ENCODE data around the gene ZNF440. TPM values are rescaled to one million over a fixed set of nuclear protein-coding genes. Genes with fewer than 3 reads are reported as not detected.
"Not testable (repeated sequence)": the region's sequence is repeated elsewhere in the genome, so short reads cannot be mapped to it uniquely, and the experiment has no call there.

ZNF440 gene
- total RNA-seq, 4 donors from 2014 or later = 4.8 to 13.2 (median 9.7) TPM

DNA sequence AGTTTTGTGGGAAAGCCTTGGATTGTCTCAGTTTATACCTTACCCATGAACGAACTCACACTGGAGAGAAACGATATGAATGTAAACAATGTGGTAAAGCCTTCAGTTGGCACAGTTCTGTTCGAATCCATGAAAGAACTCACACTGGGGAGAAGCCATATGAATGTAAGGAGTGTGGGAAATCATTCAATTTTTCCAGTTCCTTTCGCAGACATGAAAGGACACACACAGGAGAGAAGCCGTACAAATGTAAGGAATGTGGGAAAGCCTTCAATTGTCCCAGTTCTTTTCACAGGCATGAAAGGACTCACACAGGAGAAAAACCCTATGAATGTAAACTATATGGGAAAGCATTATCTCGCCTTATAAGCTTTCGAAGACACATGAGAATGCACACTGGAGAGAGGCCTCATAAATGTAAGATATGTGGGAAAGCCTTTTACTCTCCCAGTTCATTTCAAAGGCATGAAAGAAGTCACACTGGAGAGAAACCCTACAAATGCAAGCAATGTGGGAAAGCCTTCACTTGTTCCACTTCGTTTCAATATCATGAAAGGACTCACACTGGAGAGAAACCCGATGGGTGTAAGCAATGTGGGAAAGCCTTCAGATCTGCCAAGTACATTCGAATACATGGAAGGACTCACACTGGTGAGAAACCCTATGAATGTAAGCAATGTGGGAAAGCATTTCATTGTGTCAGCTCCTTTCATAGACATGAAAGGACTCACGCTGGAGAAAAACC lies 7.5 kb upstream of the ZNF440 start:
- H3K27me3 ChIP-seq = no peaks in the 10 kb centered on the region
- no peaks in the 10 kb centered on the region for H3K4me1 ChIP-seq
- no peak overlapping the region for H3K4me3 ChIP-seq
- 84 to 90% methylated on average over 11 of the region's 11 CpGs for WGBS, 2 donors (ENCODE audit: low coverage in 1 of 2)
- TF ChIP-seq, protein P1, sequence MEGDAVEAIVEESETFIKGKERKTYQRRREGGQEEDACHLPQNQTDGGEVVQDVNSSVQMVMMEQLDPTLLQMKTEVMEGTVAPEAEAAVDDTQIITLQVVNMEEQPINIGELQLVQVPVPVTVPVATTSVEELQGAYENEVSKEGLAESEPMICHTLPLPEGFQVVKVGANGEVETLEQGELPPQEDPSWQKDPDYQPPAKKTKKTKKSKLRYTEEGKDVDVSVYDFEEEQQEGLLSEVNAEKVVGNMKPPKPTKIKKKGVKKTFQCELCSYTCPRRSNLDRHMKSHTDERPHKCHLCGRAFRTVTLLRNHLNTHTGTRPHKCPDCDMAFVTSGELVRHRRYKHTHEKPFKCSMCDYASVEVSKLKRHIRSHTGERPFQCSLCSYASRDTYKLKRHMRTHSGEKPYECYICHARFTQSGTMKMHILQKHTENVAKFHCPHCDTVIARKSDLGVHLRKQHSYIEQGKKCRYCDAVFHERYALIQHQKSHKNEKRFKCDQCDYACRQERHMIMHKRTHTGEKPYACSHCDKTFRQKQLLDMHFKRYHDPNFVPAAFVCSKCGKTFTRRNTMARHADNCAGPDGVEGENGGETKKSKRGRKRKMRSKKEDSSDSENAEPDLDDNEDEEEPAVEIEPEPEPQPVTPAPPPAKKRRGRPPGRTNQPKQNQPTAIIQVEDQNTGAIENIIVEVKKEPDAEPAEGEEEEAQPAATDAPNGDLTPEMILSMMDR (IDR thresholded peaks at IDR 0.05) = no peak
- TF ChIP-seq POLR2A (IDR thresholded peaks at IDR 0.05) = no peak
- H3K9me3 ChIP-seq = peaks cover 0 to 29% (median 3%) of the 10 kb centered on the region in 3 donors
- H3K36me3 ChIP-seq = peaks cover 0 to 36% of the 10 kb centered on the region in 2 donors
- no peak overlapping the region for H3K27ac ChIP-seq
- ATAC-seq = no peak

DNA sequence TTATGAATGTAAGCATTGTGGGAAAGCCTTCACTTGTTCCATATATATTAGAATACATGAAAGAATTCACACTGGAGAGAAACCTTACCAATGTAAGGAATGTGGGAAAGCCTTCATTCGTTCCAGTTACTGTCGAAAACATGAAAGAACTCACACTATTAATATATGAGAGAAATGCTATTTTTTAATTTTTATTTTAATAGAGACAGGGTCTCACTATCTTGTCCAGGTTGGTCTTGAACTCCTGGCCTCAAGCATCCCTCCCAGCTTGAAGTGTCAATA lies 7.0 kb upstream of the ZNF440 start:
- peaks cover 0 to 29% (median 3%) of the 10 kb centered on the region in 3 donors for H3K9me3 ChIP-seq
- no peak overlapping the region for H3K27ac ChIP-seq
- no peaks in the 10 kb centered on the region for H3K27me3 ChIP-seq
- no peak overlapping the region for H3K4me3 ChIP-seq
- TF ChIP-seq POLR2AphosphoS5 (IDR thresholded peaks at IDR 0.05) (no peak), EP300 (IDR thresholded peaks at IDR 0.05) (no peak), POLR2A (IDR thresholded peaks at IDR 0.05) (no peak)
- TF ChIP-seq, protein P1 (IDR thresholded peaks at IDR 0.05) = no peak
- no peaks in the 10 kb centered on the region for H3K4me1 ChIP-seq
- 80 to 85% methylated on average over 2 of the region's 2 CpGs for WGBS, 2 donors (ENCODE audit: low coverage in 1 of 2)
- ATAC-seq = no peak
- peaks cover 0 to 36% of the 10 kb centered on the region in 2 donors for H3K36me3 ChIP-seq

- peaks cover 0 to 24% (median 8%) of the 10 kb centered on the region in 3 donors for H3K4me1 ChIP-seq
- peak overlapping the region; percentile 77 to 91 for H3K4me3 ChIP-seq
- TF ChIP-seq POLR2A (IDR thresholded peaks at IDR 0.05) = no peak
- no peak for TF ChIP-seq POLR2AphosphoS5 (IDR thresholded peaks at IDR 0.05)
- no peak for TF ChIP-seq EP300 (IDR thresholded peaks at IDR 0.05)
- TF ChIP-seq, protein P1 (IDR thresholded peaks at IDR 0.05) = no peak
- H3K27me3 ChIP-seq = no peaks in the 10 kb centered on the region
- peaks cover 0 to 3% of the 10 kb centered on the region in 2 donors for H3K36me3 ChIP-seq
- ATAC-seq = peak; percentile 17
- WGBS, 2 donors (ENCODE audit: low coverage in 1 of 2) = 0% methylated on average over 1 of the region's 6 CpGs; no CpG with 5 or more reads in 1 of the 2 donors
- no peaks in the 10 kb centered on the region for H3K9me3 ChIP-seq
- H3K27ac ChIP-seq = peak overlapping the region in 3 of 4 donors; percentile 92 to 95 (median 94)
Observed at GRCh38 chr19:11813703-11814028, 407 bp upstream of the ZNF440 start.

GRCh38 chr19:11814700-11815035 lies 595 bp downstream of the ZNF440 start:
- Histone ChIP-seq H3K4me3 (peak overlapping the region; percentile 77 to 91), H3K9me3 (no peaks in the 10 kb centered on the region), H3K4me1 (peaks cover 0 to 24% (median 8%) of the 10 kb centered on the region in 3 donors), H3K36me3 (peaks cover 0 to 5% of the 10 kb centered on the region in 2 donors), H3K27me3 (no peaks in the 10 kb centered on the region), H3K27ac (peak overlapping the region; percentile 74 to 95 (median 93))
- 10% methylated on average over 2 of the region's 13 CpGs; no CpG with 5 or more reads in 1 of the 2 donors for WGBS, 2 donors (ENCODE audit: low coverage in 1 of 2)
- TF ChIP-seq, protein P1 (IDR thresholded peaks at IDR 0.05) = no peak
- no peak for TF ChIP-seq POLR2AphosphoS5 (IDR thresholded peaks at IDR 0.05)
- no peak for TF ChIP-seq POLR2A (IDR thresholded peaks at IDR 0.05)
- TF ChIP-seq EP300 (IDR thresholded peaks at IDR 0.05) = no peak
- ATAC-seq = no peak

- Histone ChIP-seq H3K4me3 (no peak overlapping the region), H3K27me3 (no peaks in the 10 kb centered on the region), H3K27ac (no peak overlapping the region), H3K9me3 (peaks cover 0 to 6% (median 0%) of the 10 kb centered on the region in 3 donors), H3K4me1 (no peaks in the 10 kb centered on the region), H3K36me3 (peaks cover 0 to 29% of the 10 kb centered on the region in 2 donors)
- 55 to 88% methylated on average over 4 of the region's 5 CpGs for WGBS, 2 donors (ENCODE audit: low coverage in 1 of 2)
- ATAC-seq = no peak
- TF ChIP-seq POLR2A (IDR thresholded peaks at IDR 0.05) (no peak), POLR2AphosphoS5 (IDR thresholded peaks at IDR 0.05) (no peak), EP300 (IDR thresholded peaks at IDR 0.05) (no peak)
- TF ChIP-seq, protein P1 (IDR thresholded peaks at IDR 0.05) = no peak
Observed at GRCh38 chr19:11821474-11822109, 7.5 kb downstream of the ZNF440 start.

- Histone ChIP-seq H3K9me3 (peaks cover 0 to 57% (median 3%) of the 10 kb centered on the region in 3 donors), H3K36me3 (peaks cover 16 to 61% of the 10 kb centered on the region in 2 donors)
- H3K4me1 ChIP-seq, ATAC-seq, H3K27me3 ChIP-seq, H3K27ac ChIP-seq, H3K4me3 ChIP-seq: not testable (repeated sequence)
- 81 to 89% methylated on average over 3 to 5 of the region's 7 CpGs for WGBS, 2 donors (ENCODE audit: low coverage in 1 of 2)
Observed at GRCh38 chr19:11828957-11829876, 15.1 kb downstream of the ZNF440 start.

Data from gastroesophageal sphincter (tissue), 4 donors.